Prostate gland (tissue), 2 donors: ENCODE measurements around the gene HPS5.

ENCODE experiments used
- CTCF ChIP-seq, 4 experiments: fragments of 200-600 bp in 2 of 4; fragments of 450-650 bp in 2 of 4; sonication (generic) in 2 of 4; IDR thresholded peaks; 1 replicate in 3 of 4; 2 replicates in 1 of 4; pipeline ENCODE4 v1.5.1; 2016 to 2019; ENCODE audit warnings: antibody characterized with exemption in 4 of 4, mild to moderate bottlenecking in 2 of 4, moderate library complexity in 2 of 4
- POLR2A ChIP-seq: fragments of 450-650 bp; IDR thresholded peaks from one replicate; pipeline ENCODE4 v1.6.1; 2016; ENCODE audit warnings: antibody characterized with exemption, mild to moderate bottlenecking

GRCh38 chr11:18358646-18359045 is 36.7 kb upstream of the HPS5 start:
- TF ChIP-seq POLR2A (no peak), CTCF (IDR thresholded peaks at IDR 0.05) (no peak)
